WERI-Rb-1 (cell line): ENCODE data around the gene MYRIP.
A peak's percentile ranks its signal among the peaks of the same experiment; 100 is the strongest.

Source experiments
- DNase-seq: peaks from one replicate; pipeline ENCODE4 v3.0.0-alpha.2; 2020
- H3K27ac ChIP-seq: fragments of 250-450 bp; sonication (Bioruptor Pico); 2 replicates; pipeline ENCODE4 v1.5.1; 2020; ENCODE audit warnings: mild to moderate bottlenecking, moderate library complexity
- H3K27me3 ChIP-seq: fragments of 250-450 bp; sonication (Bioruptor Pico); 2 replicates; pipeline ENCODE4 v1.5.1; 2021; ENCODE audit warnings: mild to moderate bottlenecking, low read depth, moderate library complexity; ENCODE audit not compliant: insufficient read depth, severe bottlenecking
- H3K36me3 ChIP-seq: fragments of 250-450 bp; sonication (Bioruptor Pico); 2 replicates; pipeline ENCODE4 v1.5.1; 2020; ENCODE audit warnings: mild to moderate bottlenecking, moderate library complexity
- H3K4me3 ChIP-seq: 2 replicates; pipeline ENCODE4 v1.5.1; 2011; ENCODE audit warnings: low read depth, mild to moderate bottlenecking, control low read depth, low read length
- H3K9me3 ChIP-seq: fragments of 250-450 bp; sonication (Bioruptor Pico); 2 replicates; pipeline ENCODE4 v1.5.1; 2021; ENCODE audit warnings: mild to moderate bottlenecking, moderate library complexity; ENCODE audit not compliant: severe bottlenecking
- TF ChIP-seq, protein P1 (sequence below): IDR thresholded peaks from 2 replicates; pipeline ENCODE4 v1.5.1; 2011; ENCODE audit warnings: low read depth, mild to moderate bottlenecking, control low read depth, inconsistent platforms, low read length

Gene MYRIP

DNA sequence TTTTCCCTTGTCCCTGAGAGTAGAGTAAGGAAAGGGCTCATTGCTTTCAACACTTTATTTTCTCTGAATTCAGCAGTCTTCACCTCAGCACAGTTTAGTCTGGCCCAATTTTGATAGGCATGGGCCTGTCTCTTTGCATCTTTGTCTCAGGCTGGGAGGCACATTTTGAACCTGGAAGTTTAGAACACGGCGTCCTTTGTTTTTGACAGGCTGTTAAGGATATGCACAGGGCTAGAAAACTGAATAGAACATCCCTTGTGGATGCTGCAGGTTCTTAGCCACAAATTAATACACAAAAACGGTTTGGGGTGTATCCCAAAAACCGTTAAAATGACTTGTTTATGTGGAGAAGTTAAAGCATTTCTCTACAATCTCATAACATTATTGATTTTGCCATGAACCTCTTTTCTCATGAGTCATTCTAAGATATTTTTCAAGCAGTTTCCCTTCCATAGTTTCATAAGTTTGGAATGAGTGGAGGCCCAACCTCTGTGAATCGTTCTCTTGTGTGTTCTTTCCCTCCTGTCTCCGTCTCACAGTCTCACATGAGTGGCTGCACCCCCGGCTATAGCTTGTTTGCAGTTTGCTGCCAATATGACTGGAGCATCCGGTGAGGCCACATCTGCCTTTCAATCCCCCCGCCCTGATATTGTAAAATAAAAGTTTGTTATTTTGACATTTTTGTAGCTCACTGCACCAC is 307.2 kb downstream of the MYRIP start:
- TF ChIP-seq, protein P1, sequence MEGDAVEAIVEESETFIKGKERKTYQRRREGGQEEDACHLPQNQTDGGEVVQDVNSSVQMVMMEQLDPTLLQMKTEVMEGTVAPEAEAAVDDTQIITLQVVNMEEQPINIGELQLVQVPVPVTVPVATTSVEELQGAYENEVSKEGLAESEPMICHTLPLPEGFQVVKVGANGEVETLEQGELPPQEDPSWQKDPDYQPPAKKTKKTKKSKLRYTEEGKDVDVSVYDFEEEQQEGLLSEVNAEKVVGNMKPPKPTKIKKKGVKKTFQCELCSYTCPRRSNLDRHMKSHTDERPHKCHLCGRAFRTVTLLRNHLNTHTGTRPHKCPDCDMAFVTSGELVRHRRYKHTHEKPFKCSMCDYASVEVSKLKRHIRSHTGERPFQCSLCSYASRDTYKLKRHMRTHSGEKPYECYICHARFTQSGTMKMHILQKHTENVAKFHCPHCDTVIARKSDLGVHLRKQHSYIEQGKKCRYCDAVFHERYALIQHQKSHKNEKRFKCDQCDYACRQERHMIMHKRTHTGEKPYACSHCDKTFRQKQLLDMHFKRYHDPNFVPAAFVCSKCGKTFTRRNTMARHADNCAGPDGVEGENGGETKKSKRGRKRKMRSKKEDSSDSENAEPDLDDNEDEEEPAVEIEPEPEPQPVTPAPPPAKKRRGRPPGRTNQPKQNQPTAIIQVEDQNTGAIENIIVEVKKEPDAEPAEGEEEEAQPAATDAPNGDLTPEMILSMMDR = no peak

DNA sequence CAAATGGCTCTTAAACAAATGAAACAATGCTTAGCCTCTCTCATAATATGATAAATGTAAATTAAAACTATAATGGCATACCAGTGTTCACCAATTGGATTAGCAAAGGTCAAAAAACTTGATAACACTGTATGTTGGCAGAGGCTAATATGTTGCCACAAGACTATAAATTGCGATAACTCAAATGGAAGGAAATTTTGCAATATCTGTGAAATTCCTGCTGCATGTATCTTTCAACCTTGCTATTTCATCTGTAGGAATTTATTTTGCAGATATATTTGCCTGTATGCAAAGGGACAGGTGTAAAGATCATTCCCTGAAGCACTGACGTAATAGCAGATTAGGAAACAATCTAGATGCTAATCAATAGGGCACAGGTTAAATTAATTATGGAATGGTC is 308.7 kb downstream of the MYRIP start:
- no peak overlapping the region for H3K4me3 ChIP-seq
- no peak overlapping the region for H3K27ac ChIP-seq
- TF ChIP-seq, protein P1 = no peak
- H3K9me3 ChIP-seq = no peaks in the 10 kb centered on the region
- no peaks in the 10 kb centered on the region for H3K27me3 ChIP-seq
- H3K36me3 ChIP-seq = no peaks in the 10 kb centered on the region
- DNase-seq = no peak

More for the DNA sequence above, 307.2 kb downstream of the MYRIP start:
- DNase-seq = no peak
- Histone ChIP-seq H3K4me3 (no peak overlapping the region), H3K27ac (no peak overlapping the region), H3K27me3 (no peaks in the 10 kb centered on the region), H3K36me3 (no peaks in the 10 kb centered on the region), H3K9me3 (no peaks in the 10 kb centered on the region)

DNA sequence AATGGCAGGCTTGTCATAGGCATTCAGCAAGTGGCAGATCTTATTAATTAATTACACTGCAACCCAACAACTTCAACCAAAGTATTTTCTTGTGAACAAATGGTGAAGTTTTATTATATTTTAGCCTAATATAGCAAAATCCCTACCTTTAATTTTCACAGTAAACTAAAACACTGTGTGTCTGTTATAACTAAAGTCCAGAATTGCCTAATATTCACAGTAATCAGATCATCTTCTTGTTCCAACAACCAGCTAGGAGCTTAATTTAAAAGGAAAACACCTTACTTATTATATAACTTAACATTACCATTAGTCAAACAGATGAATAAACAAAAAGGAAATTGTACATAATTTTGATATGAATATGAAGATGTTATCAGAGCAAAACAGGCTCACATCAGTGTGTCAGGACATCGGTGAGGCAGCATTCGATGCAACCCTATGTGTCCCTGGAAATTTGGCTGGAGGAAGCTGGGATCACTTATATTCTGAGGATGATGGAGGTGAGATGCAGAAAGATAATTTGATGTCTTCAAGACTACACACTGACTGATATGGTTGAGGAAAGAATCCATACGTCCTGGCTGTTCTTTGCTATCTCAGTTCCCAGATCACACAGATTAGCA is 310.8 kb downstream of the MYRIP start:
- Histone ChIP-seq H3K27me3 (no peaks in the 10 kb centered on the region), H3K27ac (no peak overlapping the region), H3K4me3 (no peak overlapping the region), H3K36me3 (no peaks in the 10 kb centered on the region), H3K9me3 (no peaks in the 10 kb centered on the region)
- TF ChIP-seq, protein P1 = no peak
- DNase-seq = no peak

DNA sequence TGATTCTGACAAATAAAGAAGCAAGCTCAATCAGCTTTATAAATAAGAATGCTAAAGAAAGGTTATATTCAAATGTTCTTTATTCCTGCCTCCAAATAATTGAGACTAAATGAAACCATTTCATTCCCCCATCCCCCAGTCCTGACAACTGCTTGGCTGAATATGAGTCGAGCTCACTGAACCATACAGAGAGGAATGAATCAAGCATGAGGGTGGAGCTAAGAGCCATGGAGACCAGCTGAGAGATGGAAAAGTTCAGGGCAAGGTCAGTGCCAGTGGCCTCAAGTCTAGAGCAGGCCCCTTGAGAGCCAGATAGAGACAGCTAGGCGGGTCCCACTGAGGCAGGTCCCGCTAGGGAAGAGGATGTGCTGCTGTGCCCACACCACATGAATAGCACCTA is 311.4 kb downstream of the MYRIP start:
- Histone ChIP-seq H3K27ac (no peak overlapping the region), H3K4me3 (no peak overlapping the region), H3K27me3 (no peaks in the 10 kb centered on the region), H3K9me3 (no peaks in the 10 kb centered on the region), H3K36me3 (no peaks in the 10 kb centered on the region)
- TF ChIP-seq, protein P1 = no peak
- no peak for DNase-seq

DNA sequence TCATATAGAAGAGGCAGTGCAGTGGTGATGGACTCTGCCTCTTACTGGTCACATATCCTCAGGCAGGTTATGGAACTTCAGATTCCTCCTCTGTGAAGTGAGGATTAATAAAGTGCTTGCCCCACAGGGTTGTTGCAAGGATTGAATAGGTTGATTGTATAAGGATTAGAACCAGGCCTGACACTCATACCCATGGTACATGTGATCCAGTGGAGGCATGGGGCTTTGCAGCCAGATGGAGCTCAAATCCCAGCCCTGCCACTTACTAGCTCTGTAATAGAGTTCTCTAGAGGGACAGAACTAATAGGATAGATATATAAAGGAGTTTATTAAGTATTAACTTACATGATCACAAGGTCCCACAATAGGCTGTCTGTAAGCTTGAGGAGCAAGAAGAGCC is 315.5 kb downstream of the MYRIP start:
- peak; percentile 52 for DNase-seq
- Histone ChIP-seq H3K4me3 (no peak overlapping the region), H3K9me3 (no peaks in the 10 kb centered on the region), H3K27ac (no peak overlapping the region), H3K36me3 (no peaks in the 10 kb centered on the region), H3K27me3 (no peaks in the 10 kb centered on the region)
- TF ChIP-seq, protein P1 = no peak

DNA sequence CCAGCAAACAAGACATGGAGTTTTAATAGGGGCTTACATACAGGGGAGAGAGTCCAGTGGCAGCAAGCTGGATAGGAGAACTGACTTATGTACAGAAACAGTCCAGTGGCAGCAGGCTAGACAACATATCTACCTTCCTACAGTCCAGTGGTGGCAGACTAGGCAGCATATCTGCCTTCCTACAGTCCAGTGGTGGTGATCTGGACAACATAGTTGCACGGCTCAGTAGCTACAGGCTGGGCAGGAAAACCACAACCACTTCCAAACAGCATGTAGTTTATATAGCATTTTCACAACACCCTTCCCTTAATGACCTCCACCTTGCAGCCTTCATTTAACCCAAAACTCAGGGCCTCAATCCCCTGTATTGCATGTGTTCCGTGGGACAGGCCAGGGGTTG is 318.8 kb downstream of the MYRIP start:
- TF ChIP-seq, protein P1 = no peak
- H3K36me3 ChIP-seq = no peaks in the 10 kb centered on the region
- no peak overlapping the region for H3K4me3 ChIP-seq
- no peaks in the 10 kb centered on the region for H3K9me3 ChIP-seq
- no peaks in the 10 kb centered on the region for H3K27me3 ChIP-seq
- no peak overlapping the region for H3K27ac ChIP-seq
- DNase-seq = no peak
